HG03469 (cell line): Measurements from ENCODE around the gene PARD6B.
"Not testable (repeated sequence)": the region's sequence is repeated elsewhere in the genome, so short reads cannot be mapped to it uniquely, and the experiment has no call there.

Experiments used
- ATAC-seq: cut with Tn5 transposase; IDR thresholded peaks from one replicate; pipeline ENCODE4 v1.9.1; 2021; ENCODE audit warnings: mild to moderate bottlenecking, moderate library complexity, moderate number of reproducible peaks; ENCODE audit not compliant: unreplicated experiment

Gene PARD6B

DNA sequence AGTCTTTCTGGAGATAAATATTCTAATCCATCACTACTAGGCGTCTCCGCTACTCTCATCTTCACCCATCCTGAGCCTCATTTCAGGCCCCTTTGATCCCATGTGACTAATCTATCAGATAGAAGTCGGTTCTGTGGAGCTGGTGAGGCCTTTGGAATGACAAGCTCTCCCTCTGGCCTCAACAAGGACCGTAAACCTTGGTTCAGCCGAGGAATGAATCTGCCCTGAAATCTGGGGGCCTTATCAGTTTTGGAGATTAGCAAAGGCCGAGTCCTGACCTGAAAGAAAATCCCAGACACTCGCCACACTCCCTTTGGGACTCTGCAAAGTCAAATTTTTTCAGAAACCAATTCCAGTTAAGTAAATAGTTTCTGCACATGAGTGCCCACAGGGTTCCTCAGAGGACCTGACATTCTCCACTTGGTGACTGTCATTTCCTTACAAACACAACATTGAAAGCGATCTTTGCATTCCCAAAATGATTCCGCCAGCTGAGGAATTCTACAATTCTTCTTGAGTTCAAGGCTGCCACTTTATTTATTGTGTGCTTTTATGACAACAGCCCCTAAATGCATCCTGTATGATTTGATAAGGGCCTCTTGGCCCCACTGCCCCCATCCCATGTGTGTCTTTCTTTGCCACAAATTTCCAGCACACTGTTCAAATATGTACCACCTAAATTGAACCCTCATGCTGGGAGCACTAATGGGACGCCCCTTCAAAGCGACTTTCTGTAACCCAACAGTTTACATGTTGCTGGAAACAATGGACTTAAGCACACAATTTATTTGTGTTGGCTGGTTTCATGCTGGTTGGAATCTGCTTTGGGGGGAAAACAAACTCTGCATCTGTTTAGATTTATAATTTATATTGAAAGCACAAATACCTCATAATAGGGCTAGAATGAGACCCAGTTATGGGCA is 30.1 kb upstream of the PARD6B start:
- no peak for ATAC-seq

DNA sequence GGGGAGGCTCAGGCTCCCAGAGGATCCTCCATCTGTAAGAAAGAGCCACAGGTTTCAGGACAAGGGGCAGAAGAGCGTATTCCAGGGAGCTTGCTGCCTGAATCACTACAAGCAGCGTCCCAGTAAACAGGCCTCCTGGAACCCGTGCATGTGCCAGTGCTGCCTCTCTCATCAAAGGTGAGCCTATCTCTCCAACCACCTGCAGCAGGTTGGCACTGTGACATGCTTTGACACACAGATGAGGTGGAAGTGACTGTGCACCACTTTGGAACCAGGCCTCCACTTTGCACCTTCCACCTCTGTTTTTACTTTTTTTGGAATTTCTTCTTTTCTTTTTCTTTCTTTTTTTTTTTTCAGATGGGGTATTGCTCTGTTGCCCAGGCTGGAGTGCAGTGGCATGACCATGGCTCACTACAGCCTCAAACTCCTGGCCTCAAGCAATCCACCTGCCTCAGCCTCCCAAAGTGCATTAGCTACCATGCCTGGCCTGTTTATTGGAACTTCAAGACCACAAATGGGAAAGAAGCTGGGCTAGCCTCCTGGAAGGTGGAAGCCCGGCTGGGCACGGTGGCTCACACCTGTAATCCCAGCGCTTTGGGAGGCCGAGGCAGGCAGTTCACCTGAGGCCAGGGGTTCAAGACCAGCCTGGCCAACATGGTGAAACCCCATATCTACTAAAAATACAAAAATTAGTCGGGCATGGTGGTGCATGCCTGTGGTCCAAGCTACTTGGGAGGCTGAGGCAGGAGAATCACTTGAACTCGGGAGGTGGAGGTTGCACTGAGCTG is 27.5 kb upstream of the PARD6B start:
- ATAC-seq = not testable (repeated sequence)

DNA sequence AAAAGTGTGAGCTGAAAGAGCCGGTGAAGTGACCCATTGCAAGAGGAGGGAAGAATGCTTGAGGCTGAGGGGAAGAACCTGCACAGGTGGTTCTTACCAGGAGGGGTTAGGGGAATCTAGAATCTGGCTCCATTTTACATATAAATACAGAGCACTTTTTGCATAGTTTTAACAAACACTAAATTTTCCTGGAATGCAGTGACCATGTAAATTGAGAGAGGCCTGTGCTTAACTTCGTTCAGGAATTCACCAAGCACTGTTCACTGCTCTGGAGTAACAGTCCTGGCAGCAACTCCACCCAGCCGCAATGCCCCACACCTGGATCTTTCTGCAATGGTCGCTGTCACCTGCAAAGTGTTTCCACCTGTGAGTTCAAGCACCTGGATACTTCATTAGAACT is 26.9 kb upstream of the PARD6B start:
- no peak for ATAC-seq

DNA sequence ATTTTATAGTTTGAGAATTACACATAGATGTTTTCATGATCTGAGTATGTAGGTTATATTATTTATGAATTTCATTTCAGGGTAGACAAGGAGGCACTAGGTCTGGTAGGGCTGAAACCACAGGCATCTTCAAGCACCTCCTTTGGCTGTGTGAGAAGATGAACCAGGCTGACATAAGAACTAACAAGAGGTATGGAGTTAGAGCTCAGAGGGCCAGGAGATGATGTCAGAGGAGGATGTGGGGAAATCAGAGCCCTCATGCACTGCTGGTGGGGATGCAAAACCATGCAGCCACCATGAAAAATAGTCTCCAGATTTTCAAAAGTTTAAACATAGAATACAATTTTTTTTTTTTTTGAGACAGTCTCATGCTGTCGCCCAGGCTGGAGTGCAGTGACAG is 26.4 kb upstream of the PARD6B start:
- no peak for ATAC-seq

DNA sequence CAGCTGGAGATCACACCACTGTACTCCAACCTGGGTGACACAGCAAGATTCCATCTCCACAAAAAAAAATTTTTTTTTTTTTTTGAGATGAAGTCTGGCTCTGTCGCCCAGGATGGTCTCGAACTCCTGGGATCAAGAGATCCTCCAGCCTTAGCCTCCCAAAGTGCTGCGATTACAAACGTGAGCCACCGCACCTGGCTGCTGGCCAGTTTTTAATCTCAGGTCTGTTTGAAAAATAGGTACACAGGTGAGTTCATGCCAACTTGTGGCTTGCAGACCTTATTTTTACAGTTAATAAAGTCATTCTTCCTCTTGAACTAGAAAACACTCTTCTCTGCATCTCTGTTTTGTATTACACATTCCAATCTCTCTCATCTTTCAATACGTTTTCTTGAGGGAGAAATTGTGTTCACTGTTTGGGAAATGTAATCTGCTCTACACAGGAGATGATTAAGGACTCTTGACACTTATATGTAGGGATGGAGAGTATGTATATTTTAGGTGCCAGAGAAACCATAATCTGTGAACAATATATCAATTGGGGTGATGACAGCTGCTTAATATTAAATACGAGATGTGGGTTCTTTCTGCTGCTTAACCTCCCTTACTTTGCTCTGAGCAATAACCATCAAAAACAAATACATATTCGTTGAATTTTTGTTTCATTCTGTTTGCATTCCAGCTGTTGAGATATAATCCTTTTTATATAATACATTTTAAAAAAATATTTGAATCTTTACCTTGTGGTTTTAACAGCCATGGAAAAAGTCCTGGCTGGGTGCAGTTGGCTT is 22.3 kb upstream of the PARD6B start:
- ATAC-seq = no peak

DNA sequence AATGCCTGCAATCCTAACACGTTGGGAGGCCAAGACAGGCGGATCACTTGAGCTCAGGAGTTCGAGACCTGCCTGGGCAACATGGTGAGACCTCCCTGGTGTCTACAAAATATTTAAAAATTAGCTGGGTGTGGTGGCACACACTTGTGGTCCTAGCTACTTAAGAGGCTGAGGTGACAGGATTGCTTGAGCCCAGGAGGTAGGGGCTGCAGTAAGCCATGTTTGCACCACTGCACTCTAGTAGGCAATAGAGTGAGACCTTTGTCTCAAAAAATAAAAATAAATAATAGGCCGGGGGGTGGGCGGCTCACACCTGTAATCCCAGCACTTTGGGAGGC is 21.8 kb upstream of the PARD6B start:
- ATAC-seq = no peak

DNA sequence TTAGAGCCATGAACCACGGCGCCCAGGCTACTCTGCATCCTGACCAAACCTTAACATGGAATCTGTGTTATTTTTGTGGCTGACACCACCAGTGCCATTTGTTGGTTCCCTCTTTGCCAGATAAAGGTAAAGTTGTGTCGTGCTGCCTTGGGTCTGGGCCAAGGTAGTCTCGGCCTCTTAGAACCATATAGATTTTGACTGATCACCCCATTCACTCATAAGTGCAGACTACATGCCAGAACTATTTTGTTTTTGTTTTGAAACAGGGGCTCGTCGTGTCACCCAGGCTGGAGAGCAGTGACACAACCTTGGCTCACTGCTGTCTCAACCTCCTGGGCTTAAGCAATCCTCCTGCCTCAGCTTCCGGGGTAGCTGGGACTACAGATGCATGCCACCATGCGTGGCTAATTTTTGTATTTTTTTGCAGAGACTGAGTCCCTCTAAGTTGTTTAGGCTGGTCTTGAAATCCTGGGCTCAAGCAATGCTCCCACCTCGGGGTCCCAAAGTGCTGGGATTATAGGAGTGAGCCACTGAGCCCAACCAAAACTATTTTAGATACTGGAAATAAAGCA is 20.8 kb upstream of the PARD6B start:
- ATAC-seq = no peak

DNA sequence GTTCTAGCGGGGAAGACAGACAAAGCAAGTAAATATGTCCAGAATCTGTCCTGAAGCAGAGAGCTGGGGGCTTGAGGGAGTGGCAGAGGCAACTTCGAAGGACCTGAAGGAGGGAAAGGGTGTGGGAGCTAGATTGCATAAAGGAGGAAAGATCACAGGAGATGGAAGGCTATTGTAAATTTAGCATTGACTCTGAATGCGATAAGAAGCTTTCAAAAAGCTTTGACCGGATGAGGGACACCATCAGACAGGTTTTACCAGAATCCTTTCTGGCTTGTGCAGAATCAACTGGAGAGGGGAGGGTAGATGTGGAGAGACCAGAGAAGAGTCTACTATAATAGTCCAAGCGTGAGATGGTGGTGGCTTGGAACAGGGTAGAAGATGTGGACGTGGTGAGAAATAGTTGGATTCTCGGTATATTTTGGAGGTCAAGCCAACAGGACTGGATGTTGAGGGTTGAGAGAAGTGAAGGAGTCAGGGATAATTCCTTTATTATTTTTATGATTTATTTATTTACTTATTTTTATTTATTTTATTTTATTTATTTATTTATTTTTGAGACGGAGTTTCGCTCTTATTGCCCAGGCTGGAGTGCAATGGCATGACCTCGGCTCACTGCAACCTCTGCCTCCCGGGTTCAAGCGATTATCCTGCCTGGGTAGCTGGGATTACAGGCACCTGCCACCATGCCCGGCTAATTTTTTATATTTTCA is 20.1 kb upstream of the PARD6B start:
- no peak for ATAC-seq

DNA sequence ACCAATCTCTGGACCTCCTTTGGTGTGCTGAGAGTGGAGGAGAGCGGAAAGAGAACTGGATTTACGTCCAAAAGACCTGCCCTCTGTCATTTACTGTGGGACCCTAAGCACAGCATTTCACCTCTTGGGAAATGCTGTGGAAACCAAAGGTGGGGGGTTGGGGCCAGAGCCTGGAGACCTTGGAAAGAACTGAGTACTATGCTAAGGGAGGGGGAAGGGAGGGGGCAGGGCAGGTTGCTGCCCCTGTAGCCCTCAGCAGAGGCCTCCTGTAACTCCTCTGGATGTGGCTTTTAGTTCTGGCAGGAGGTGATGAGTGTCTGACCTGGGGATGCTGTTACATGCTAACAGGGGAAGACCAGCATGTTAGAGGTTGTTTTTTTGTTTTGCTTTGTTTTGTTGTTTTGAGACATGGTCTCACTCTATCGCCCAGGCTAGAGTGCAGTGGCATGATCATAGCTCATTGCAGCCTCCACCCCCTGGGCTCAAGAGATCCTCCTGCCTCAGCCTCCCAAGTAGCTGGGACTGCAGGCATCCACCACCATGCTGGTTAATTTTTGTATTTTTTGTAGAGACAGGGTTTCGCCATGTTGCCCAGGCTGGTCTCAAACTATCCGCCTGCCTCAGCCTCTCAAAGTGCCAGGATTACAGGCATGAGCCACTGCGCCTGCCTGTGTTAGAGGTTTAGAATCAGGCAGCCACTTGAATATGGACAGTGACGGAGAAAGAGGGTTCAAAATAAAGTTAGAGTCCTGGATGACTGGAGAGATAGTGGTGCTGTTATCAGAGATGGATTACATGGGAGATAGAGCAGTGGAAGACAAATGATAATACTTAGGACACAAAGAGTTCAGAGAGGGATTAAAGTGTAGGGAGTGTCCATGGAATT is 18.4 kb upstream of the PARD6B start:
- ATAC-seq = no peak

DNA sequence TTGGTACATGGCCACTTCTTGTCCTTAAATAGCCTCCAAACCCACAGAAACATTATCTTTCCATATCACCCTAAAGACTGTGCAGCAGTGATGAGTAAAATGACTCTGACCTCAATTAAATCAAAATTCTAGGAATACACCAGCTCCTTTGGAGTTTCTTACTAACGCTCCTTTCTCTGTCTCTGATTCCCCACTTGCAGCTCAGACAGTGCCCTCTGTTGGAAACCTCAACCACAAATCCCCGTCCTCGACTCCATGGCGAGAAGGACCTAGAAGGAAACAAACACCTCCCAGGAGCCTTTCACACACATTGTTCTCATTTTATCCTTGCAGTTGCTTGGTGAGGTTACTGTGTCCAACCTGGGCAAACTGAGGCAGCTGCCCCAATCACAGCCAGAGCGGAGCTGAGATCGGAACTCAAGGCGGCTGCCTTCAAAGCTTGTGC is 17.7 kb upstream of the PARD6B start:
- ATAC-seq = no peak

DNA sequence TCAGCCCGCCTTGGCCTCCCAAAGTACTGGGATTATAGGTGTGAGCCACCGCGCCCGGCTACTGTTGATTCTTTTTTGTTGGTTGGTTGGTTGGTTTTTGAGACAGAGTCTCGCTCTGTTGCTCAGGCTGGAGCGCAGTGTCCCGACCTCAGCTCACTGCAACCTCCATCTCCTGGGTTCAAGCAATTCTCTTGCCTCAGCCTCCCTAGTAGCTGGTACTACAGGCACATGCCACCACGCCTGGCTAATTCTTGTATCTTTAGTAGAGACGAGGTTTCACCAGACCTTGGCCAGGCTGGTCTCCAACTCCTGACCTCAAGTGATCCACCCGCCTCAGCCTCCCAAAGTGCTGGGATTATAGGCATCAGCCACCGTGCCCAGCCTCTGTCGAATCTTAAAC is 17.0 kb upstream of the PARD6B start:
- not testable (repeated sequence) for ATAC-seq

DNA sequence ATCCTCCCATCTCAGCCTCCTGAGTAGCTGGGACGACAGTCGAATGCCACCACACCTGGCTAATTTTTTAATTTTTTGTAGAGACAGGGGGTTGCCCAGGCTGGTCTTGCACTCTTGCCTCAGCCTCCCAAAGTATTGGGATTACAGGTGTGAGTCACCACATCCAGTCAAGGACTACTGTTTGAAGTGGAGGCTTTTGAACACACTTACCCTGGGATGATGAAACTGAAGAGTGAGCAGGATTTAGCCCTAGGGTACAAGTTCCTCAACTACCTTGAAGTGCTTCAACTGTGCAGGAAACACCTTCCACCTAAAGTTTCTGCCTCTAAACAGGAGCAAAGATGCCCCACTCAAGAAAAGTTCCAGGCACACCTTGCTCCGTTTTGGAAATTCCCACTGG is 15.7 kb upstream of the PARD6B start:
- ATAC-seq = no peak

DNA sequence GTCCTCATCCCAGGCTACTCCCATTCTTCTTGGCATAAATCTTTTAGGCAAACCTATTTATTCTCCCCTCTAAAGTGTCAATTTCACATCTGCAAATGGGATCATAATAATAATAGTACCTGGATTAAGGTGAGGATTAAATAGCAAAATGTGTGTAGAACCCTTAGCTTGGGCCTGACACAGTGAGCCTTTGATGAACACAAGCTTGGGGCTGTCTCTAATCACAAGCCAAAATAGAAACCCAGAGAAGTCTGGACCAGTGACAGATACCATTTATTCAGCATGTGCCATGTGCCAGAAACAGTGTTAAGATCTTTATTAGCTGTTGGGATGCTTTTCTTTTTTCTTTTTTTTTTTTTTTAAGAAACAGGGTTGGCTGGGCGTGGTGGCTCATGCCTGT is 14.9 kb upstream of the PARD6B start:
- no peak for ATAC-seq

DNA sequence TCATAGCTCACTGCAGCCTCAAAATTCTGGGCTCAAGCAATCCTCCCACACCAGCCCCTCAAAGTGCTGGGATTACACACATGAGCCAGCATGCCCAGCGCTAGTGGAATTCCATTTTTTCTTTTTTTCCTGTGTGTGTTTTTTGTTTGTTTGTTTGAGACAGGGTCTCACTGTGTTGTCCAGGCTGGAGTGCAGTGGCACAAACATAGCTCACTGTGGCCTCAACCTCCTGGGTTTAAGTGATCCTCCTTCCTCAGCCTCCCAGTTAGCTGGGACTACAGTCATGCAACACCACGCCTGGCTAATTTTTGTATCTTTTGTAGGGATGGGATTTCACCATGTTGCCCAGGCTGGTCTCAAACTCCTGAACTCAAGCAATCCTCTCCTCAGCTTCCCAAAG is 14.1 kb upstream of the PARD6B start:
- ATAC-seq = no peak

DNA sequence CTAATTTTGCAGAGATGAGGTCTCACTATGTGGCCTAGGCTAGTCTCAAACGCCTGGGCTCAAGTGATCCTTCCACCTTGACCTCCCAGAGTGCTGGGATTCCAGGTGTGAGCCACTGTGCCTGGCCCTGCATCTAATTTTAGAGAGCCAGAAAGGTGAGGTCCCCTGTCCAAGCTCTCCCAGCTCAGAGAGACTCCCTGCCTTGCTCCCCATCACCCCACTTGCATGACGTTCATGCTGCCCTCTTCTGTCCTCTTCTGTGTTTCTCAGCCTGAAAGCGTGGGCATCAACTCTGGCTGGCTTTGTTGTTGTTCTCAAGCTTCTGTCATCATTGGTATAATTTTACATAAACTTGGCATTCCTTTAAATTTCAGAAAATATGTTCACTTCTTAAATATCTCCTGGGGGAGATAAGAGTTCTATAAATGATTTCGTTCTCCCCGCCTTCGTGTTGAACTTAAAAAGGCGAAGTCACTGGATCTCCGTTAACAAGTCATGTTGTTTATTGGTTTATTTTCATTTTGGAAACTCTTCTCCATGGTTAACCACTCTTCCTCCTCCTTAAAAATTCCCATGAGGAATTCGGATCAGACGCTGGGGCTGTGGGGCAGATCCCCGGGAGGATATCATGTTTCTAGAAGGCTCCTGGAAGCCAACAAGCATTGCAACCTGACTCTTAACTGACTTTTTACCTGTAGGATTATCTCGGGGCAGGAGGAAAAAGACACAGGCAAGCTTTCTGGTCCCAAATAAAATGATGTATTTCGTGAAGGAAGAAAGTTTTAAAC is 13.2 kb upstream of the PARD6B start:
- no peak for ATAC-seq

DNA sequence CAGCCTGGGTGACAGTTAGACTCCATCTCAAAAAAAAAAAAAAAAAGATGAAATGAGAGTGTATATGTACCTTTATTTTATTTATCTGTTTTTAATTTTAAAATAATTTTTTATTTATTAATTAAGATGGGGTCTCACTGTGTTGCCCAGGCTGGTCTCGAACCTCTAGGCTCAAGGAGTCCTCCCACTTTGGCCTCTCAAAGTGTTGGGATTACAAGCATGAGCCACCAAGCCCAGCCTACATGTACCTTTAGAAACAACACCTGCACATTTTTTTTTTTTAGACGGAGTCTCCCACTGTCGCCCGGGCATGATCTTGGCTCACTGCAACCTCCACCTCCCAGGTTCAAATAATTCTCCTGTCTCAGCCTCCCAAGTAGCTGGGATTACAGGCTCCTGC is 12.1 kb upstream of the PARD6B start:
- ATAC-seq = no peak

DNA sequence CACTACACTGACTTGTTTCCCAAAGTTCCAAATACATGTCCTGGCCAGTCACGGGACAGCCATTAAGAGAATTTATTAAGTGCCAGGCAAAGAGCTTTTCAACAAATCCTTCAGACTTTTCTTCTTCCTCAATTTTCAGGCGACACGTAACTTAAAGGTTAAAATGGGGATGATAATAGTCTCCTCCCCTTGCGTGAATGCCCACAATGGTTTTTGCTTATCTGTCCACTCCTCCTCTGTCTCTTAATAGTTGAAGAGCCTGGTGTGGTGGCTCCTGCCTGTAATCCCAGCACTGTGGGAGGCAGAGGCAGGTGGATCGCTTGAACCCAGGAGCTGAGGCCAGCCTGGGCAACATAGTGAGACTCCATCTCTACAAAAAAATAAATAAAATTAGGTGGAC is 11.4 kb upstream of the PARD6B start:
- ATAC-seq = no peak

DNA sequence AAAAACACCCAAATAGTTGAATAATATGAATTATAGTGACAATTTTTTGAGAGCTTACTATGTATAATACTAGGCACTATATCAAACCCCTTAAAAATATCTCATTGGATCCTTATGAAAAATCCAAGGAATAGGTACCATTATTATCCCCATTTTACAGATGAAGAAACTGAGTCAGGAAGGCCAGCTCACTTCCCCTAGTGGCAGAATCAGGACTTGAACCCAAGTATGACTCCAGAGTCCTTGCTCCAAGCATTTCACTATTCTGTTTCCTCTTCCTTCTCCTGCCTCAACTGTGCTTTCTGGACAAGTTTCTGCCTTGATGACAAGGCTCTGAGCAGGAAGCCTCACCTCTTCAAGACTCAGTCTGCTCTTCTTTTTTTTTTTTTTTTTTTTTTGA is 10.8 kb upstream of the PARD6B start:
- no peak for ATAC-seq

DNA sequence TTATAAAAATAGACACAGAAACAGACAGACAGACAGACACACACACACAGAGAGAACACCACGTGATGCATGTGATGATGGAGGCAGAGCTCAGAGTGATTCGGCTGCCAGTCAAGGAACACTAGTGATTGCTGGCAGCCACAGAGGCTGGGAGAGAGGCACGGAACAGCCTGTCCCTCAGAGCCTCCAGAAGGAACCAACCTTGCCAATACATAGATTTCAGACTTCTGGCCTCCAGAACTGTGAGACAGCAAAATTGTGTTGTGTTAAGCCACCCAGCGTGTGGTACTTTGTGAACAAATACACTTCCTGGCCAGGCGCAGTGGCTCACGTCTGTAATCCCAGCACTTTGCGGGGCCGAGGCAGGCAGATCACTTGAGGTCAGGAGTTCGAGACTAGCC is 9.5 kb upstream of the PARD6B start:
- no peak for ATAC-seq
